Ovary (tissue), 9 donors: ENCODE measurements around the gene PCDHA11. TPM values are rescaled to one million over a fixed set of nuclear protein-coding genes. Genes with fewer than 3 reads are reported as not detected.
"Not testable (repeated sequence)": the region's sequence is repeated elsewhere in the genome, so short reads cannot be mapped to it uniquely, and the experiment has no call there.

Experiments
- DNase-seq, 5 donors: peaks; one replicate each; pipeline ENCODE4 v3.0.0-alpha.2; 2019 to 2020
- H3K27ac ChIP-seq, 2 donors: fragments of 200-600 bp; one replicate each; pipeline versions ENCODE4 v1.5.1 to v1.8.0; 2019 to 2022
- H3K27me3 ChIP-seq: fragments of 200-600 bp; one replicate; pipeline ENCODE4 v1.8.0; 2022
- H3K36me3 ChIP-seq: fragments of 200-600 bp; sonication (generic); one replicate; pipeline ENCODE4 v1.5.1; 2019
- H3K4me1 ChIP-seq: one replicate; pipeline ENCODE4 v1.8.1; 2013; ENCODE audit warnings: mild to moderate bottlenecking, moderate library complexity; ENCODE audit not compliant: insufficient read depth
- H3K4me3 ChIP-seq: fragments of 200-600 bp; sonication (generic); one replicate; pipeline ENCODE4 v1.5.1; 2017
- H3K9me3 ChIP-seq, 2 donors: fragments of 200-600 bp in 1 of 2; sonication (generic) in 1 of 2; one replicate each; pipeline versions ENCODE4 v1.5.1 to v1.8.1; 2013 to 2019; ENCODE audit warnings: mild to moderate bottlenecking in 1 of 2, moderate library complexity in 1 of 2
- EP300 ChIP-seq: sonication (generic); formaldehyde crosslinking; IDR thresholded peaks from one replicate; pipeline ENCODE4 v1.6.1; 2017; ENCODE audit warnings: antibody characterized with exemption
- POLR2A ChIP-seq: fragments of 450-650 bp; IDR thresholded peaks from one replicate; pipeline ENCODE4 v1.6.1; 2017; ENCODE audit warnings: antibody characterized with exemption, mild to moderate bottlenecking, moderate library complexity
- WGBS, 3 donors: extraction: QIAGEN DNeasy Blood & Tissue Kit in 1 of 3; methylation state at CpG; one replicate each; pipeline versions ENCODE4 v1.1.5 to v1.1.7; 2013 to 2017; 5-methylcytosine and 5-hydroxymethylcytosine counted together
- intact Hi-C, 4 donors: fragments of 100-400 bp; cut with DNase I; formaldehyde crosslinking; loops; one replicate each; pipeline versions ENCODE4 v1.11.0 to v1.15.1; 2022 to 2023
- polyA plus RNA-seq, 2 donors: library from polyadenylated mRNA; stranded (reverse); fragments of 200-250 nt in 1 of 2; fragments of 350-450 nt in 1 of 2; fragmentation: Illumina TruSeq in 1 of 2; extraction: RNeasy Lipid Tissue Mini Kit (QIAGEN cat#74804) in 1 of 2; gene quantifications; one replicate each; pipeline ENCODE4 v1.2.3, GENCODE V29; 2013 to 2014
- total RNA-seq, 7 donors: library from RNA; depleted of rRNA in 2 of 7; stranded (reverse); fragments of >200 nt in 2 of 7; fragmentation: NEBNext Ultra II Directional in 3 of 7; extraction: Animal tissue kit (Norgen Biotek cat#: 25700) in 3 of 7; gene quantifications; one replicate each; pipeline versions ENCODE4 v1.1.0 to v1.2.4, GENCODE V29; 2016 to 2023
- TF ChIP-seq, protein P1 (sequence below), 3 donors: fragments of 450-650 bp in 2 of 3; fragments of 200-600 bp in 1 of 3; IDR thresholded peaks; one replicate each; pipeline versions ENCODE4 v1.5.1 to v1.8.0; 2016 to 2022; ENCODE audit warnings: antibody characterized with exemption in 3 of 3, mild to moderate bottlenecking in 1 of 3
- donor health status: DM: no; HTN: no; CAD: no; lungs with moderate emphysema.
- donor health status: DM: no; HTN: no; CAD: no.
- donor health status: Bipolar disorder and iron deficiency.
- donor health status: DM: yes; HTN: yes; CAD: no.
- donor health status: DM: no; HTN: no; CAD: no.
- donor health status: DM: yes; HTN: yes; CAD: no.

PCDHA11 gene
- total and polyA plus RNA-seq, 9 donors = 0.04 to 0.79 (median 0.35) TPM

DNA sequence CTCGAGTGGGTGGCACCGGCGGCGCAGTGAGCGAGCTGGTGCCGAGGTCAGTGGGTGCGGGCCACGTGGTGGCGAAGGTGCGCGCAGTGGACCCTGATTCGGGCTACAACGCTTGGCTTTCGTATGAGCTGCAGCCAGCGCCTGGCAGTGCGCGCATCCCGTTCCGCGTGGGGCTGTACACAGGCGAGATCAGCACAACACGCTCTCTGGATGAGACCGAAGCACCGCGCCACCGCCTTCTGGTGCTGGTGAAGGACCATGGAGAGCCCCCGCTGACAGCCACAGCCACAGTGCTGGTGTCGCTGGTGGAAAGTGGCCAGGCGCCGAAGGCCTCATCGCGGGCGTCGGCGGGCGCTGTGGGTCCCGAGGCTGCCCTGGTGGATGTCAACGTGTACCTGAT lies 45.3 kb upstream of the PCDHA11 start:
- H3K4me3 ChIP-seq = no peak overlapping the region
- 46 to 63% (median 62%) methylated on average over 6 to 38 of the region's 38 CpGs for WGBS, 3 donors
- H3K4me1 ChIP-seq = no peaks in the 10 kb centered on the region
- TF ChIP-seq EP300 (no peak), POLR2A (no peak)
- TF ChIP-seq, protein P1, sequence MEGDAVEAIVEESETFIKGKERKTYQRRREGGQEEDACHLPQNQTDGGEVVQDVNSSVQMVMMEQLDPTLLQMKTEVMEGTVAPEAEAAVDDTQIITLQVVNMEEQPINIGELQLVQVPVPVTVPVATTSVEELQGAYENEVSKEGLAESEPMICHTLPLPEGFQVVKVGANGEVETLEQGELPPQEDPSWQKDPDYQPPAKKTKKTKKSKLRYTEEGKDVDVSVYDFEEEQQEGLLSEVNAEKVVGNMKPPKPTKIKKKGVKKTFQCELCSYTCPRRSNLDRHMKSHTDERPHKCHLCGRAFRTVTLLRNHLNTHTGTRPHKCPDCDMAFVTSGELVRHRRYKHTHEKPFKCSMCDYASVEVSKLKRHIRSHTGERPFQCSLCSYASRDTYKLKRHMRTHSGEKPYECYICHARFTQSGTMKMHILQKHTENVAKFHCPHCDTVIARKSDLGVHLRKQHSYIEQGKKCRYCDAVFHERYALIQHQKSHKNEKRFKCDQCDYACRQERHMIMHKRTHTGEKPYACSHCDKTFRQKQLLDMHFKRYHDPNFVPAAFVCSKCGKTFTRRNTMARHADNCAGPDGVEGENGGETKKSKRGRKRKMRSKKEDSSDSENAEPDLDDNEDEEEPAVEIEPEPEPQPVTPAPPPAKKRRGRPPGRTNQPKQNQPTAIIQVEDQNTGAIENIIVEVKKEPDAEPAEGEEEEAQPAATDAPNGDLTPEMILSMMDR (IDR thresholded peaks at IDR 0.05) = no peak
- H3K27me3 ChIP-seq = no peaks in the 10 kb centered on the region
- H3K36me3 ChIP-seq = no peaks in the 10 kb centered on the region
- intact Hi-C loops = no loop called here
- peaks cover 0 to 14% of the 10 kb centered on the region in 2 donors for H3K9me3 ChIP-seq
- DNase-seq = no peak
- H3K27ac ChIP-seq = no peak overlapping the region

DNA sequence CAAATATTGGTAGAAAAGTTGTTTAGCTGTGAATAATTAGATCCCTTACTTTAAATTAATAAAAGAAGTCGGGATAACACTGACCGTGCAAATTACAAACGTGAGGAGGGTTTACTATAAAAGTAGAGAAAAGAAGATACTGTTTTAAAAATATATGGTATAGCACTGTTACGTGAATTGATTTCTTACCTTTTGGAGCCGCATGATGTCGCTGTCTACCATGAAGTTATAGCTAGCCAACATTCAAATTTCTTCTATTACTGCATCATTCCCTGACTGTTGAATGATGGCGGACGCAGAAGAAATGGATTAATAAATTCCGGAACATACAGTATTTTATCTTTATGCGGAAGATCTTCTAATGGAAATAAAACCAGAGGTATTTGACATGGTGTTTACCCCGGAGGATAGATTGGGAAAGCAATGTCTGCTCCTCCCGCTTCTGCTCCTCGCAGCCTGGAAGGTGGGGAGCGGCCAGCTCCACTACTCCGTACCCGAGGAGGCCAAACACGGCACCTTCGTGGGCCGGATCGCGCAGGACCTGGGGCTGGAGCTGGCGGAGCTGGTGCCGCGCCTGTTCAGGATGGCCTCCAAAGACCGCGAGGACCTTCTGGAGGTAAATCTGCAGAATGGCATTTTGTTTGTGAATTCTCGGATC lies 40.9 kb upstream of the PCDHA11 start, which contains the start of gene PCDHA6:
TSS of gene PCDHA6 (plus strand) at position 257 of the 658 bp plus-strand sequence. CDS start at position 389, 132 bp downstream.
- H3K9me3 ChIP-seq = peaks cover 0 to 19% of the 10 kb centered on the region in 2 donors
- no peaks in the 10 kb centered on the region for H3K36me3 ChIP-seq
- no peak within 1 kb of the TSS for H3K4me3 ChIP-seq
- 9 to 18% (median 16%) methylated on average over 27 of the region's 27 CpGs for WGBS, 3 donors
- no peaks in the 10 kb centered on the region for H3K4me1 ChIP-seq
- no peak within 1 kb of the TSS for H3K27ac ChIP-seq
- DNase-seq = no peak
- intact Hi-C loops = no loop called here
- H3K27me3 ChIP-seq = no peaks in the 10 kb centered on the region
- no peak for TF ChIP-seq POLR2A
- no peak for TF ChIP-seq EP300
- TF ChIP-seq, protein P1 (IDR thresholded peaks at IDR 0.05) = no peak

DNA sequence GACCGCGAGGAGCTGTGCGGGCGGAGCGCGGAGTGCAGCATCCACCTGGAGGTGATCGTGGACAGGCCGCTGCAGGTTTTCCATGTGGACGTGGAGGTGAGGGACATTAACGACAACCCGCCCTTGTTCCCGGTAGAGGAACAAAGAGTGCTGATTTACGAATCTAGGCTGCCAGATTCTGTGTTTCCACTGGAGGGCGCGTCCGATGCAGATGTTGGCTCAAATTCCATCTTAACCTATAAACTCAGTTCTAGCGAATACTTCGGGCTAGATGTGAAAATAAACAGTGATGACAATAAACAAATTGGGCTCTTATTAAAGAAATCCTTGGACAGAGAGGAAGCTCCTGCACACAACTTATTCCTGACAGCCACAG lies 40.4 kb upstream of the PCDHA11 start:
- no peak for DNase-seq

DNA sequence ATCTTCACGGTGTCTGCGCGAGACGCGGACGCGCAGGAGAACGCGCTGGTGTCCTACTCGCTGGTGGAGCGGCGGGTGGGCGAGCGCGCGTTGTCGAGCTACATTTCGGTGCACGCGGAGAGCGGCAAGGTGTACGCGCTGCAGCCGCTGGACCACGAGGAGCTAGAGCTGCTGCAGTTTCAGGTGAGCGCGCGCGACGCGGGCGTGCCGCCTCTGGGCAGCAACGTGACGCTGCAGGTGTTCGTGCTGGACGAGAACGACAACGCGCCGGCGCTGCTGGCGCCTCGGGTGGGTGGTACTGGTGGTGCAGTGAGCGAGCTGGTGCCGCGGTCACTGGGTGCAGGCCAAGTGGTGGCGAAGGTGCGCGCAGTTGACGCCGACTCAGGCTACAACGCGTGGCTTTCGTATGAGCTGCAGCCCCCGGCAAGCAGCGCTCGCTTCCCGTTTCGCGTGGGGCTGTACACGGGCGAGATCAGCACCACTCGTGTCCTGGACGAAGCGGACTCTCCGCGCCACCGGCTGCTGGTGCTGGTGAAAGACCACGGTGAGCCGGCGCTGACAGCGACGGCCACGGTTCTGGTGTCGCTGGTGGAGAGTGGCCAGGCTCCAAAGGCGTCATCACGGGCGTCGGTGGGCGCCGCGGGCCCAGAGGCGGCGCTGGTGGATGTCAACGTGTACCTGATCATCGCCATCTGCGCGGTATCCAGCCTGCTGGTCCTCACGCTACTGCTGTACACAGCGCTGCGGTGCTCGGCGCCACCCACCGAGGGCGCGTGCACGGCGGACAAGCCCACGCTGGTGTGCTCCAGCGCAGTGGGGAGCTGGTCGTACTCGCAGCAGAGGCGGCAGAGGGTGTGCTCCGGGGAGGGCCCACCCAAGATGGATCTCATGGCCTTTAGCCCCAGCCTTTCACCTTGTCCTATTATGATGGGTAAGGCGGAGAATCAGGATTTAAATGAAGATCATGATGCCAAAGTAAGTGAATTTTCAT lies 39.0 kb upstream of the PCDHA11 start:
- DNase-seq, H3K27ac ChIP-seq, H3K4me1 ChIP-seq, H3K4me3 ChIP-seq, H3K27me3 ChIP-seq, H3K36me3 ChIP-seq, intact Hi-C loops: not testable (repeated sequence)
- WGBS, 3 donors = 35 to 48% (median 42%) methylated on average over 85 to 106 of the region's 106 CpGs
- H3K9me3 ChIP-seq = peaks cover 0 to 17% of the 10 kb centered on the region in 2 donors

More for the DNA sequence above, 40.4 kb upstream of the PCDHA11 start:
- 11 to 26% (median 24%) methylated on average over 18 of the region's 18 CpGs for WGBS, 3 donors
- Histone ChIP-seq H3K27ac (no peak overlapping the region), H3K4me3 (no peak overlapping the region), H3K9me3 (peaks cover 0 to 17% of the 10 kb centered on the region in 2 donors), H3K36me3 (no peaks in the 10 kb centered on the region), H3K4me1 (no peaks in the 10 kb centered on the region), H3K27me3 (no peaks in the 10 kb centered on the region)
- intact Hi-C loops = no loop called here
- TF ChIP-seq, protein P1 (IDR thresholded peaks at IDR 0.05) = no peak
- no peak for TF ChIP-seq EP300
- TF ChIP-seq POLR2A = no peak
